Limb (tissue), 2 donors: ENCODE measurements around the gene PCNP.
"Not testable (repeated sequence)": the region's sequence is repeated elsewhere in the genome, so short reads cannot be mapped to it uniquely, and the experiment has no call there.

Source experiments
- DNase-seq, 2 donors: peaks; one replicate each; pipeline ENCODE4 v3.0.0-alpha.2; 2016; ENCODE audit errors: extremely low spot score in 2 of 2

PCNP gene

DNA sequence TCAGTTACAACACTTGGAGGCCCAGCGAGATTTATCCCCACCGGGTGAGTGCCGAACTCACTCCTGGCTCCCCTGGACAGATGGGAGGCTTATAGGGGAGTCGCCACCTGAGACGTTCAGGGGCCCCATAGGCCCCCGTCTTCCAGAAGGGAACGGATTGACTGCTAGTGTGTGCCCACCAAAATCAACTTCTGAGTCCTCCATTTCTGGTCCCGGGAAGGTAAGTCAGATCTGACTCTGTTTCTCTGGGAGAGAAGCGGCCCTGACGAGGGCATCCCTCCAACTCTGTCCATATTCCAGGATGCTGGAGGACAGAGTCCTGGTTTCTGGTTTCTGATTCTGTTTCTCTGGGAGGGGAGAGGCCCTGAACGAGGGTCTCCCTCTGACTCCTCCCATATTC, 58.6 kb downstream of the PCNP start:
- no peak for DNase-seq

GRCh38 chr3:101633186-101633585, 59.2 kb downstream of the PCNP start:
- DNase-seq, result no peak

GRCh38 chr3:101634591-101635196, 60.7 kb downstream of the PCNP start:
- no peak for DNase-seq

DNA sequence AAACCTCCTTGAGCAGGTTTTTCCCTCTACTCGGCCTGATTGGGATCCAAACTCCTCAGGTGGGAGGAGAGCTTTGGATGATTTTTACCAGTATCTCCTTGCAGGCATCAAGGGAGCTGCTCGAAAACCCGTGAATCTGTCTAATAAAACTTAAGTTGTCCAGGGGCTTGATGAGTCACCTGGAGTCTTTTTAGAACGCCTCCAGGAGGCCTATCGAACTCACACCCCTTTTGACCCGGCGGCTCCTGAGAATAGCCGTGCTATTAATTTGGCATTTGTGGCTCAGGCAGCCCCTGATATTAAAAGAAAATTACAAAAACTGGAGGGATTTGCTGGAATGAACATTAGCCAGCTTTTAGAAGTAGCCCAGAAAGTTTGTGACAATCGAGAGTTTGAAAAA, 61.4 kb downstream of the PCNP start:
- DNase-seq, result no peak

DNA sequence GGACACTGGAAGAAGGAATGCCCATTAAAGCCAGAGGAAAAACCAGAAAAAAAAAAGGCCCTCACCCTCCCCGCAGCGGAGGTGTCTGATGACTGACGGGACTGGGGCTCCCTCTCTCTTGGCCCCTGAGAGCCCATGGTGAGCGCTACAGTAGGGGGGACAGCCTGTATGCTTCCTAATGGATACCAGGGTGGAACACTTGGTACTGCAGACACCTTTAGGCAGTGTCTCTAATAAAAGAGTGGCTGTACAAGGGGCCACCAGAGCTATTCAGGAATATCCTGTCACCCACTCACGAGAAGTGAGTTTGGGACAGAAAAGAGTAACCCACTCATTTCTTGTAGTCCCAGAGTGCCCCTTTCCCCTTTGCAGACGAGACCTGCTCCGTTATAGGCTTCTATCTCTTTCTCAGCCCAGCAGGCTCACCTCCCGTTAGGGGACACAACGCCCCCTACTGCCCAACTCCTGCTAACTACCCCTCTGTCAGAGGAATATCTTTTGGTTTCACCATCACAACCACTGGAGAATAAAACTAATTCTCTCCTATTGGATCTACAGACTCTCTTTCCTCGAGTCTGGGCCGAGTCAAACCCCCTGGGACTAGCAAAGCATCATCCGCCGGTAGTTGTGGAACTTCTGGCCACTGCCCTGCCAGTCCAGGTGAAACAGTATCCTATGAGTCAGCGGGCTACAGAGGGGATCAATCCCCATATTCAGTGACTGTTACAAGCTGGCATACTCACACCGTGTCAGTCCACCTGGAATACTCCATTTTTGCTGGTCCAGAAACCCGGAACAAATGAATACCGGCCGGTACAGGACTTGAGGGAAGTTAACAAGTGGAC, 62.2 kb downstream of the PCNP start:
- peak in 1 of 2 donors; percentile 51 for DNase-seq

DNA sequence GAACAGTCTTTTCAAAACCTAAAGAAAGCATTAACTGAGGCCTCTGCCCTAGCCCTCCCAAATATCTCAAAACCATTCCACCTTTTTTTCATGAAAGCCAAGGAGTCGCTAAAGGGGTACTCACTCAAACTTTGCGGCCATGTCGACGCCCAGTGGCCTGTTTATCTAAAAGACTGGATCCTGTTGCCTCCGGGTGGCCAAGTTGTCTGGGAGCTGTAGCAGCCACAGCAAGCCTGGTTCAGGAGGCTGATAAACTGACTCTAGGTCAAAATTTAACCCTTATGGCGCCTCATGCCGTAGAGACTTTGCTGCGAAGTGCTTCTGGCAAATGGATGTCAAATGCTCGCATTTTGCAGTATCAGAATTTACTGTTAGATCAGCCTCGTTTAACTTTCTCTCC, 63.5 kb downstream of the PCNP start:
- DNase-seq, result no peak

DNA sequence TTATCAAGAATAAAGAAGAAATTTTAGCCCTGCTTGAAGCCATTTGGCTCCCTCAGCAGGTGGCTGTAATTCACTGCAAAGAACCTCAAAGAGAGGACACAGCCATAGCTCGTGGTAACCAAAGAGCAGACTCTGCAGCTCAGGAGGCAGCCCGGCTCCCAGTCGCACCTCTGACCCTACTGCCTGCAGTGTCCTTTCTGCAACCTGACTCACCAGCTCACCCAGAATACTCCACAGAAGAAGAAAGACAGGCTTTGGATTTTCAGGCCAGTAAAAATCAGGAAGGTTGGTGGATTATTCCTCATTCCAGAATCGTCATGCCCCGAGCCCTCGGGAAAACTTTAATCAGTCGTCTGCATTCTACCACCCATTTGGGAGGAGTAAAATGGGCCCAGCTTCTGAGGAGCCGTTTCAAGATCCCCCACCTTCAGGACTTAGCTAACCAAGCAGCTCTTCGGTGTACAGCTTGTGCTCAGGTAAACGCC, 64.3 kb downstream of the PCNP start:
- no peak for DNase-seq

DNA sequence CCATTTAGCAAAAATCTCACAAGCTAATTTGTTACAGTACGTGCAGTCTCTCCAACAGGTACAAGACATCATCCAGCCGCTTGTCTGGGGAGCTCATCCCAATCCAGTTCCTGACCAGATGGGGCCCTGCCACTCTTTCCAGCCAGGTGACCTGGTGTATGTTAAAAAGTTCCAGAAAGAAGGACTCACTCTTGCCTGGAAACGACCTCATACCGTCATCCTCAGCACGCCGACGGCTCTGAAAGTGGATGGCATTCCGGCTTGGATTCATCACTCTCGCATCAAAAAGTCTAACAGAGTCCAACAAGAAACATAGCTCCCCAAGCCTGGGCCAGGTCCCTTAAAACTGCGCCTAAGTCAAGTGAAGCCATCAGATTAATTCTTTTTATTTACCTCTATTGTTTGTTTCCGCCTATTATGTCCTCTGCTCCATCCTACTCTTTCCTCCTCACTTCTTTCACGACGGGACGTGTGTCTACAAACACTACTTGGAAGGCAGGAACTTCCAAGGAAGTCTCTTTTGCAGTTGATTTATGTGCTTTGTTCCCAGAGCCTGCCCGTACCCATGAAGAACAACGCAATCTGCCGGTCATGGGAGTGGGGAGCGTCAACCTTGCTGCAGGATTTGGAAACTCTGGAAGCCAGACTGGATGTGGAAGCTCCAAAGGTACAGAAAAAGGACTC, 65.4 kb downstream of the PCNP start:
- no peak for DNase-seq

GRCh38 chr3:101640256-101640655, 66.3 kb downstream of the PCNP start:
- DNase-seq, result no peak

DNA sequence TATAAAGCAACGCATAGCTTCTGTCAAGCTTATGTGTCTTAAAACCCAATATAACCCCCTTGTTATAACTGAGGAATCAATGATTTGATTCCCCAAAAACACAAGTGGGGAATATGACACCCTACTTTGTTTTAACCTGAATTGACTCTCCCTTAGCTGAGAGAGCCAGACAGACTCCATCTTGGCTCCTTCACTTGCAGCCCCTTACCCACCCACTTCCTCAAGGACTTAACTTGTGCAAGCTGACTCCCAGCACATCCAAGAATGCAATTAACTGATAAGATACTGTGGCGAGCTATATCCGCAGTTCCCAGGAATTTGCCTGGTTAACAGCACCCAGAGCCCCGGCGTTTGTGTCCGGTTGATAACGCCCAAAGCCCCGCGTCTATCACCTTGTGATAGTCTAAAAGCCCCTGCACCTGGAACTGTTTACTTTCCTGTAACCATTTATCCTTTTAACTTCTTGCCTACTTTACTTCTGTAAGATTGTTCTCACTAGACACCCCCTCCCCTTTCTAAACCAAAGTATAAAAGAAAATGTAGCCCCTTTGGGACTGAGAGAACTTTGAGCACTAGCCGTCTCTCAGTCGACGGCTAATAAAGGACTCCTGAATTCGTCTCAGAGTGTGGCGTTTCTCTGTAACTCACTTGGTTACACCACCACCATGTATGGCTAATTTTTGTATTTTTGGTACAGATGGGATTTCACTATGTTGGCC, 67.6 kb downstream of the PCNP start:
- not testable (repeated sequence) for DNase-seq

DNA sequence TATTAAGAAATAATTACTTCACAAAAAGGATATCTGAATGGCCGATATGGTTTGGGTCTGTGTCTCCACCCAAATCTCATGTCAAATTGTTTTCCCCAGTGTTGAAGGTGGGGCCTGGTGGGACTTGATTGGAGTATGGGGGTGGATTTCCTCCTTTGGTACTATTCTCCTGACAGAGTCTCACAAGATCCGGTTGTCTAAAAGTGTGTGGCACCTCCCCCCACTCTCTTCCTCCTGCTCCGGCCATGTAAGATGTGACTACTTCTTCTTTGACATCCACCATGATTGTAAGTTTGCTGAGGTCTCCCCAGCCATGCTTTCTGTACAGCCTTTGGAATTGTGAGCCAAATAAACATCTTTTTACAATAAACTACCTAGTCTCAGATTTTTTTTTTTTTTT, 68.5 kb downstream of the PCNP start:
- no peak for DNase-seq

DNA sequence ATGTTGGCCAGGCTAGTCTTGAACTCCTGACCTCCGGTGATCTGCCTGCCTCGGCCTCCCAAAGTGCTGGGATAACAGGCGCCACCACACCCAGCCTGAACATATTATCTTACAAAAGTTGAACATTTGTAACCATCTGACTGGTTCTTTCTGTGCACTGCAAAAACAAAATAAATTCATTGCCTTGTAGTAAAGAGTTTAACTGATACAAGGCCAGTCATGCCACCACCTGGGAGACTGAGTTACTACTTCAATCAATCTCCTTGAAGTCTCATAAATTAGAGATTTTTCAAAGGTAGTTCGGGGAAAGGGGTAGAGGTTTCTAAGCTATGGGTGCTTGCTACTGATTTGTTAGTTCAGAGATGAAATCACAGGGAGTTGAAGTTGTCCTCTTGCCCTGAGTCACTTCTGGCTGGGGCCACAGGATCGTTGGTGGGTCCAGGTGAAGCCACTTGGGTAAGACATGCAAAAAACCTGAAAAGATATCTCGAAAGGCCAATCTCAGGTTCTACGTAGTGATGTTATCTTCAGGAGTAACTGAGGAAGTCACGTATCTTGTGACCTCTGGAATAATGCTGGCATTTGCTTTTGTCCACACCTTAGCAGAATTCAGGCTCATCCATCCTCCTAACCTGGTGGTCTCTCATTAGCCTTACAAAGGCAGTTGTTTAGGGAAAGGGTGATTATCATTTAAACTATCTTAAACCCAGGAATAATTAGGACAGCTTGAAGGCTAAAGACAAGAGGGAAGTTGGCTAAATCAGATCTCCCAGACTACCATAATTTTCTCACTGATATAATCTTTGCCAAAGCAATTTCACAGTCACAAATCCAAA, 69.2 kb downstream of the PCNP start:
- DNase-seq, result no peak
